OCI-LY1 (cell line): ENCODE results near the gene CXCR6.

Experiments used
- H2AFZ ChIP-seq: fragments of 200-600 bp; sonication (generic), shearing (Covaris generic); 2 replicates; pipeline ENCODE4 v1.6.0; 2014; ENCODE audit warnings: antibody characterized with exemption, mild to moderate bottlenecking, low read length
- H3F3A ChIP-seq: fragments of 200-600 bp; sonication (generic), shearing (Covaris generic); 2 replicates; pipeline ENCODE4 v1.6.0; 2014; ENCODE audit warnings: mild to moderate bottlenecking, antibody characterized with exemption, low read length, moderate library complexity; ENCODE audit not compliant: insufficient read depth
- H3K27ac ChIP-seq: fragments of 200-600 bp; sonication (generic); 2 replicates; pipeline ENCODE4 v1.5.1; 2014; ENCODE audit warnings: low read length, mixed run types, mild to moderate bottlenecking, low read depth; ENCODE audit not compliant: poor library complexity, severe bottlenecking
- H3K27me3 ChIP-seq: fragments of 200-600 bp; sonication (generic); 2 replicates; pipeline ENCODE4 v1.6.0; 2014; ENCODE audit warnings: antibody characterized with exemption, mild to moderate bottlenecking, low read length, moderate library complexity; ENCODE audit not compliant: insufficient read depth
- H3K36me3 ChIP-seq: fragments of 200-600 bp; sonication (generic); 2 replicates; pipeline ENCODE4 v1.6.1; 2014; ENCODE audit warnings: mild to moderate bottlenecking, antibody characterized with exemption, low read length, moderate library complexity, mixed read lengths; ENCODE audit not compliant: insufficient read depth
- H3K4me1 ChIP-seq: fragments of 200-600 bp; sonication (generic); 2 replicates; pipeline ENCODE4 v1.5.1; 2014; ENCODE audit warnings: mild to moderate bottlenecking, low read length, moderate library complexity; ENCODE audit not compliant: insufficient read depth, severe bottlenecking
- H3K4me2 ChIP-seq: fragments of 200-600 bp; sonication (generic), shearing (Covaris generic); 2 replicates; pipeline ENCODE4 v1.6.1; 2014; ENCODE audit warnings: low read length
- H3K4me3 ChIP-seq: fragments of 200-600 bp; sonication (generic); 2 replicates; pipeline ENCODE4 v1.5.1; 2014; ENCODE audit warnings: low read length, low read depth, mild to moderate bottlenecking, mixed read lengths; ENCODE audit not compliant: poor library complexity, severe bottlenecking
- H3K79me2 ChIP-seq: fragments of 200-600 bp; shearing (Covaris generic); 2 replicates; pipeline ENCODE4 v1.6.1; 2016; ENCODE audit warnings: mixed run types, low read length, mixed read lengths; ENCODE audit not compliant: insufficient read depth
- H3K9ac ChIP-seq: fragments of 200-600 bp; sonication (generic), shearing (Covaris generic); 2 replicates; pipeline ENCODE4 v1.6.1; 2014; ENCODE audit warnings: mild to moderate bottlenecking, low read length, mixed read lengths
- H3K9me2 ChIP-seq: fragments of 200-600 bp; sonication (generic), shearing (Covaris generic); 2 replicates; pipeline ENCODE4 v1.6.1; 2014; ENCODE audit warnings: low read depth, mild to moderate bottlenecking, low read length, mixed read lengths
- H3K9me3 ChIP-seq: fragments of 200-600 bp; shearing (Covaris generic); 2 replicates; pipeline ENCODE4 v1.6.1; 2014; ENCODE audit warnings: low read length, mixed read lengths
- H4K20me1 ChIP-seq: fragments of 200-600 bp; sonication (generic), shearing (Covaris generic); 2 replicates; pipeline ENCODE4 v1.6.0; 2016; ENCODE audit warnings: mild to moderate bottlenecking, low read length; ENCODE audit not compliant: insufficient read depth
- CTCF ChIP-seq: fragments of 200-600 bp; sonication (generic), shearing (Covaris generic); IDR thresholded peaks from 2 replicates; pipeline ENCODE4 v1.5.1; 2017; ENCODE audit warnings: mild to moderate bottlenecking, antibody characterized with exemption, low read length, moderate library complexity, mixed read lengths
- EZH2 ChIP-seq: fragments of 200-600 bp; sonication (generic), shearing (Covaris generic); IDR thresholded peaks from 2 replicates; pipeline ENCODE4 v1.8.0; 2017; ENCODE audit warnings: borderline replicate concordance, mixed run types, mild to moderate bottlenecking, antibody characterized with exemption, low read length, moderate library complexity, mixed read lengths

CXCR6 gene

GRCh38 chr3:45952456-45952855 lies 9.2 kb downstream of the CXCR6 start:
- Histone ChIP-seq H3K4me1 (no peaks in the 10 kb centered on the region), H3K9ac (no peak overlapping the region), H3K4me2 (no peak overlapping the region), H3F3A (no peaks in the 10 kb centered on the region), H2AFZ (no peak overlapping the region), H3K36me3 (peaks cover 97% of the 10 kb centered on the region), H4K20me1 (no peaks in the 10 kb centered on the region), H3K27me3 (no peaks in the 10 kb centered on the region), H3K9me3 (no peaks in the 10 kb centered on the region), H3K4me3 (no peak overlapping the region), H3K79me2 (no peaks in the 10 kb centered on the region), H3K27ac (no peak overlapping the region), H3K9me2 (no peaks in the 10 kb centered on the region)
- TF ChIP-seq EZH2 (no peak), CTCF (no peak)

GRCh38 chr3:45953536-45953935 lies 10.3 kb downstream of the CXCR6 start:
- H3K27ac ChIP-seq = no peak overlapping the region
- peaks cover 97% of the 10 kb centered on the region for H3K36me3 ChIP-seq
- TF ChIP-seq EZH2 (no peak), CTCF (no peak)
- H3K4me3 ChIP-seq = no peak overlapping the region
- H3F3A ChIP-seq = no peaks in the 10 kb centered on the region
- H3K9ac ChIP-seq = no peak overlapping the region
- no peaks in the 10 kb centered on the region for H3K9me3 ChIP-seq
- no peaks in the 10 kb centered on the region for H4K20me1 ChIP-seq
- H3K4me2 ChIP-seq = no peak overlapping the region
- H2AFZ ChIP-seq = no peak overlapping the region
- H3K27me3 ChIP-seq = no peaks in the 10 kb centered on the region
- H3K9me2 ChIP-seq = no peaks in the 10 kb centered on the region
- H3K4me1 ChIP-seq = no peaks in the 10 kb centered on the region
- no peaks in the 10 kb centered on the region for H3K79me2 ChIP-seq

GRCh38 chr3:45954306-45954705 lies 11.0 kb downstream of the CXCR6 start:
- Histone ChIP-seq H4K20me1 (no peaks in the 10 kb centered on the region), H3K9me2 (no peaks in the 10 kb centered on the region), H3K79me2 (no peaks in the 10 kb centered on the region), H2AFZ (no peak overlapping the region), H3K27me3 (no peaks in the 10 kb centered on the region), H3K36me3 (peaks cover 97% of the 10 kb centered on the region), H3K4me2 (no peak overlapping the region), H3K9ac (no peak overlapping the region), H3F3A (no peaks in the 10 kb centered on the region), H3K9me3 (no peaks in the 10 kb centered on the region), H3K27ac (no peak overlapping the region), H3K4me3 (no peak overlapping the region), H3K4me1 (no peaks in the 10 kb centered on the region)
- TF ChIP-seq CTCF = no peak
- TF ChIP-seq EZH2 = no peak
